Chondrocyte (in vitro differentiated cells): Measurements from ENCODE around the gene RGS7. TPM values are rescaled to one million over a fixed set of nuclear protein-coding genes. Genes with fewer than 3 reads are reported as not detected.

Experiments used
- DNase-seq: peaks from one replicate; pipeline ENCODE4 v3.0.0; 2021; ENCODE audit warnings: mixed read lengths, low spot score
- H3K27ac Mint-ChIP-seq: one replicate; pipeline ENCODE4 v1.8.0; 2021; ENCODE audit warnings: mild to moderate bottlenecking, moderate library complexity, mixed read lengths; ENCODE audit not compliant: unreplicated experiment
- H3K27me3 Mint-ChIP-seq: 2 replicates; pipeline ENCODE4 v1.8.0; 2021; ENCODE audit warnings: low read depth, mixed read lengths
- H3K36me3 Mint-ChIP-seq: 2 replicates; pipeline ENCODE4 v1.8.0; 2021; ENCODE audit warnings: low read depth, mixed read lengths
- H3K4me1 Mint-ChIP-seq: 2 replicates; pipeline ENCODE4 v1.8.0; 2021; ENCODE audit warnings: low read depth, mild to moderate bottlenecking, mixed read lengths
- H3K4me3 Mint-ChIP-seq: one replicate; pipeline ENCODE4 v1.8.0; 2021; ENCODE audit warnings: mild to moderate bottlenecking, moderate library complexity, mixed read lengths; ENCODE audit not compliant: unreplicated experiment
- H3K9me3 Mint-ChIP-seq: 2 replicates; pipeline ENCODE4 v1.8.0; 2021; ENCODE audit warnings: low read depth, mixed read lengths
- CTCF ChIP-seq: fragments of 200-600 bp; sonication (generic); IDR thresholded peaks from 2 replicates; pipeline ENCODE4 v1.5.0; 2021; ENCODE audit warnings: antibody characterized with exemption, mild to moderate bottlenecking, moderate library complexity
- total RNA-seq: library from RNA; stranded (reverse); gene quantifications from 3 replicates; pipeline ENCODE4 v1.2.1, GENCODE V29; 2021

The RGS7 gene
- total RNA-seq, 1 donor from 2014 or later, result 3.9 TPM

- peaks cover 4% of the 10 kb centered on the region for H3K4me1 Mint-ChIP-seq
- no peaks in the 10 kb centered on the region for H3K9me3 Mint-ChIP-seq
- no peak for DNase-seq
- no peak for TF ChIP-seq CTCF
- no peak overlapping the region for H3K4me3 Mint-ChIP-seq
- H3K27ac Mint-ChIP-seq, result no peak overlapping the region
- H3K36me3 Mint-ChIP-seq, result no peaks in the 10 kb centered on the region
- no peaks in the 10 kb centered on the region for H3K27me3 Mint-ChIP-seq
These were observed 18.9 kb upstream of the RGS7 start for GRCh38 chr1:241375886-241376285.

- Mint-ChIP-seq H3K27ac (no peak overlapping the region), H3K27me3 (peaks cover 2% of the 10 kb centered on the region), H3K36me3 (no peaks in the 10 kb centered on the region), H3K4me1 (peaks cover 5% of the 10 kb centered on the region), H3K4me3 (no peak overlapping the region), H3K9me3 (no peaks in the 10 kb centered on the region)
- DNase-seq, result no peak
- TF ChIP-seq CTCF, result no peak
These were observed 9.2 kb upstream of the RGS7 start for GRCh38 chr1:241366196-241366595.

GRCh38 chr1:241362350-241362749, 5.3 kb upstream of the RGS7 start:
- no peak for DNase-seq
- H3K27ac Mint-ChIP-seq, result no peak overlapping the region
- H3K4me3 Mint-ChIP-seq, result no peak overlapping the region
- peaks cover 5% of the 10 kb centered on the region for H3K4me1 Mint-ChIP-seq
- no peaks in the 10 kb centered on the region for H3K36me3 Mint-ChIP-seq
- no peak for TF ChIP-seq CTCF
- H3K27me3 Mint-ChIP-seq, result no peaks in the 10 kb centered on the region
- no peaks in the 10 kb centered on the region for H3K9me3 Mint-ChIP-seq

GRCh38 chr1:241357366-241358340, 648 bp upstream of the RGS7 start:
- DNase-seq, result no peak
- Mint-ChIP-seq H3K4me3 (peak overlapping the region; percentile 63), H3K4me1 (peaks cover 10% of the 10 kb centered on the region), H3K36me3 (no peaks in the 10 kb centered on the region), H3K27ac (peak overlapping the region; percentile 60), H3K27me3 (no peaks in the 10 kb centered on the region), H3K9me3 (no peaks in the 10 kb centered on the region)
- no peak for TF ChIP-seq CTCF

- H3K4me3 Mint-ChIP-seq, result peak overlapping the region; percentile 81
- H3K9me3 Mint-ChIP-seq, result no peaks in the 10 kb centered on the region
- H3K27ac Mint-ChIP-seq, result no peak overlapping the region
- no peak for DNase-seq
- no peaks in the 10 kb centered on the region for H3K27me3 Mint-ChIP-seq
- no peaks in the 10 kb centered on the region for H3K36me3 Mint-ChIP-seq
- H3K4me1 Mint-ChIP-seq, result peaks cover 5% of the 10 kb centered on the region
- no peak for TF ChIP-seq CTCF
These were observed 852 bp downstream of the RGS7 start for GRCh38 chr1:241356187-241356518.
